ENCODE data around the gene ADNP.
"Not testable (repeated sequence)": the region's sequence is repeated elsewhere in the genome, so short reads cannot be mapped to it uniquely, and the experiment has no call there.

The ADNP gene

DNA sequence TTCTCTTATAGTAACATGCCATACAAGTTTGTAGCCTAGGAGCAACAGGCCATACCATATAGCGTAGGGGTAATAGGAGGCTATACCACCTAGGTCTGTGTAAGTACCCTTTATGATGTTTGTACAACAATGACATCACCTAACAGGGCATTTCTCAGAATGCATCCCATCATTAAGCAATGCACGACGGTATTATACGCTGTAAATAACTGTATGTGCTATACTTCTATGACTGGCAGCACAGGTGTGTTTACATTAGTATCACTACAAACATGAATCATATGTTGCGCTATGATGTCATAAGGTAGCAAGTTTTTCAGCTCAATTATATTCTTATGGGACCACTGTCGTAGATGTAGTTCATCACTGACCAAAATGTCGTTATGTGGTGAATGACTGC lies 31.0 kb downstream of the ADNP start:
- DNase-seq: no peak

DNA sequence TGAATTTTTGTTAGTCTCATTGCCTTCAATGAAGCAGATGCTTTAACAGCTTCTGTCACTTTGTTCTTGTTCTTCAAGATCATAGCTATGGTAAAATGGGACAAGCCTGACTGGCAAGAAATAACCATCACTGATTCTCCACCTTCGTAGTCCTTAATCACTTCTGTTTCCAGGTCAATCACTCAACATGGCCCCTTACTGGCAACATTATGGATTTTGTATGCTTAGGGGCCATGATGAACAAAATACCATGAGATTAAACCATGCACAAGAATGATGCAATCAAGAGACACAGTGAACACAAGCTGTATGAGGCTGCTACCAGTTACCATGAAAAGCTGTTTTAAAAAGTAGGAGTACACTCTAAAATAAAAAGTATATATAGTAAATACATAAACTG lies 32.8 kb downstream of the ADNP start:
- no peak for DNase-seq

DNA sequence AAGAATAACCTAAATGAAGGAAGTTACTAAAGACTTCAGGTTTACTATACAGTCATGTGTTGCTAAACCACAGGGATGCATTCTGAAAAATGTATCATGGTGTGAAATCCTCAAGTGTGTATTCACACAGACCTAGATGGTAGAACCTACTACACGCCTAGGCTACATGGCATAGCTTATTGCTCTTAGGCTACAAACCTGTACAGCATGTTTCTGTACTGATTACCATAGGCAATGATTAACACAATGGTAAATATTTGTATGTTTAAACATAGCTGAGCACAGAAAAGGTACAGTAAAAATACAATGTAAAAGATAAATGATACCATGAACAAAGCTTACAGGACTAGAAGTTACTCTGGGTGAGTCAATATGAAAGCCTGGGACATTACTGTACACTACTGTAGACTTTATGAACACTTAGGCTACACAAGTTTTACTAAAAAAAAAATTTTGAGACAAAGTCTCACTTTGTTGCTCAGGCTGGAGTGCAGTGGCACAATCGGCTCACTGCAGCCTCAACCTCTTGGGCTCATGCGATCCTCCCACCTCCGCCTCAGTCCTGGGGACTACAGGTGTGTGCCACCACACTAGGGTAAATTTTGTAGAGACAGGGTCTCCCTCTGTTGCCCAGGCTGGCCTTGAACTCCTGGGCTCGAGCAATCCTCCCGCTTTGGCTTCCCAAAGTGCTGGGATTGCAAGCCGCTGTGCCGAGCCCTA lies 36.0 kb downstream of the ADNP start:
- no peak for DNase-seq

DNA sequence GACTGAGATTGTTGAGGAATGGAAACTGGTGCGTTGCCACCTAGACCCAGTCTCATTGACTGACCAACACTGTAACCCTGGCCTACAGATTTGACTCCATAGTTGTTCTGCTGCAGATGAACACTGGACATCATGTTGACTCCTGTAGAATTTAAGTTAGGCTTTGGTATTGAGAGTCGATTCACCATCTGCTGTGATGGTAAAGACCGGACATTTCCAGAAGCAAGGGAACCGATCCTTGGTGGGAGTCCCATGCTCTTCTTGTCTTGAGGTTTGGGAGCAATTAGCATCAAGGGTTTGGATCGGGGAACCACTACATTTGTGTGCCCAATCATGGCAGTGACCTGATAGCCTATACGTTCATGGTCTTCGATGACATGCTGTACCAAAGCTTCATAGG lies 37.6 kb downstream of the ADNP start:
- no peak for DNase-seq

DNA sequence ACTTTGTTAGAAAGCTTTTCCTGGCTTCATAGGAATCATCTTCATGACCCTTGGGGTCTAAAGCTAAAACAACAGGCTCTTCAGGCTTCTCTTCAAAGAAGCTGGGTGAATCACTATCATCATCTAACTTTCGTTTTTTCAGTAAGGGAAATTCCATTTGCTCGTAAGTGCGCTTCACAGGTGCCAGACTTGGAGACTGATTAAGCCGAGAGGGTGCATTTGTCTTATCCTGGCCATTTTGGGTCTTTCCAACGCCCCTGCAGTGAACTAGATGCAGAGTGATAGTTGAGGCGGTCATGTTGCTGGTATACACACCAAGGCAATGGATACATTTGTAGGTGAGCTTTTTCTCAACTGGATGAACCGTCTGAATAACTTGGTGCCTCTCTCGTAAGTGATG lies 38.8 kb downstream of the ADNP start:
- DNase-seq: no peak

DNA sequence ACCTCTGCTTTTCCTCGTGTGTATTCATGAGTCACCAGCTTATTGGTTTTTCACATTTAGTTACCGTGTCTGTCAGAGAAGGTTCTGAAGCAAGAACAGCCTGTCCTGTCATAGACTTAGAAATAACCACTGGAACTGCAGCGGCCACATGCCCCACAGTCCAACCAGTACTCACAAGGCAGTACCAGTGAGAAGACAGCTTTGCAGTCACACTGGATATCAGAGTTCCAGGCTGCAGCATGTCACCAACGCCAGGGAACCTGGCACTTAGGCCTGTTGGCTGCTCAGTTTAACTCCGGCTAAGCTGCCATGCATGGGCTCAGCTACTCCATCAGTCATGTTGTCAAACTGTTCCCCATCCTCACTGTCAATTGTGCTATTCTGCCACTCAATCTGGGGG lies 40.1 kb downstream of the ADNP start:
- DNase-seq: no peak

DNA sequence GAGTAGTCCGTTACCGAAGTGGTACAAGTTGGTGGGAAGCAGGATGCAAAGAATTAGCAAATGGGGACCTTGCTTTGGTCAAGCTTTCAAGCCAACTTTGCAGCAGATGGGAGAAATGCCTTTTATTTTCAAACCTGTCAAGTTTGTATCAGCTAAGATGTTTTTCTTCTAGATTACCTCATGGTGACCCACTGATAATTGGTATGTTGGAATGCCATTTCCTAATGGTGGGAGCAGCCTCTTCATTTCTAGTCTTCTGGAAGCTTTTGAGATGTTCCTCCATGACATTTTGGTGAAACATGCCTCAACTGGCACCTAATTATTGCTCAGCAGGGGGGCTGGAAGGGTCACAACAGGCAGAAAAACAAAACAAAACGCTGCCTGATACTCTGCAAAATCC lies 43.7 kb downstream of the ADNP start:
- DNase-seq: no peak

DNA sequence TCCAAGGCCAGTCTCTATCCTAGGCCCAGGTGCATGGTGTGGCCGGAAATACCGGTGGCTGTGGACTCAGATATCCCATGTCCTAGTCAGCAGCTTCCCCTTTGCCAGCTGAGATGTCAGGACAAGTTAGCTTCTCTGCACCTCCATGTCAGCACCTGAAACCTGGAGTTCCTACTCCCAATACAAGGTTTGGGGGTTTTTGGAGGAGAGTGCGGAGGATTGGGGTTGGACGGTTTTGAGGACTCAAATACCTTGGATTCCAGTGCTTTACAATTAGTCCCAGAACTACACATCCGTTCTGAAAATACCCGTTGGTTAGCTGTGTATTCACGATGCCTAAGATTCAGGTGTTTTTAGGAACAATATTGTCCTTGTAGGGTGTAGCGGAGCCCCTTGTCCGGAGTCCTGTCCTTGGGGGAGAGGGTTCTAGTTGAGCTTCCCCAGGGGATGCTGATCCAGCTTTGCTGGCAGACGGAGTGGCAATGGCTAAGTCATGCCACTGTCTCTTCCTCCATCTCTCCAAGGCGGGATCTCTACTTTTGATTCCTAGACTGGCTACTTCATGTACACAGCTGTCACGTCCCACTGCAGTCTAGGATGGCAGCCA lies 45.0 kb downstream of the ADNP start:
- no peak for DNase-seq

DNA sequence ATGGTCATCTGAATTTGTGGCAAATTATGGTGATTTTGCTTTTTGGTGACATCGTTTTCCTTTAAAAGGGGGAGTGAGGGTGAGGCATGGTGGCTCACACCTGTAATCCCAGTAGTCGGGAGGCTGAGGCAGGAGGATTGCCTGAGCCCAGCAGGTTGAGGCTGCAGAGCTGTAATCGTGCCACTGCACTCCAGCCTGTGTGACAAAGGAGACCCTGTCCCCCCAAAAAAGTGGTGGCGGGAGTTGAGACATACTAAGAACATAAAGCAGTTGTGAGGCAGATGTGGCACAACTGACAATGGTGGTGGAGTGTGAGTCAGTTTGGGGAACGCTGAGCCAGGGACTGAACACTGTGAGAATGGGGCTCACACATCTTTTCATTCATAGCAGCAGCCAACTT lies 45.5 kb downstream of the ADNP start:
- no peak for DNase-seq

DNA sequence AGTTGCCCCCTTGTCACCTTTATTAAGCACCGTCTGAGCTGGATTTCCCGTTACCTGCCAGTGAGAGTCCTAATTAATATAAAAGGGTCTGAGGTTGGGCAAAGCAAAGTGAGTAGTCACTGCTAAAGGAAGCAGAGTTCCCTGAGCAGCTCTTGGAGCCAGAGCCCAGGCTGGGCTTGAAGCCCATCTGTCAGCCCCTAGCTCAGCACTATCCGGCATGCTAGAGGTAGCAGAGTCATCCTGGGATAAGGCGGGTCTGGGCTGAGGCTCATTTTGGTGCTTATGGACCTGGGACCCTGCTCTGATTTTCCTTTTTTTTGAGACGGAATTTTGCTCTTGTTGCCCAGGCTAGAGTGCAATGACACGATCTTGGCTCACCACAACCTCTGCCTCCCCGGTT lies 46.2 kb downstream of the ADNP start:
- no peak for DNase-seq

DNA sequence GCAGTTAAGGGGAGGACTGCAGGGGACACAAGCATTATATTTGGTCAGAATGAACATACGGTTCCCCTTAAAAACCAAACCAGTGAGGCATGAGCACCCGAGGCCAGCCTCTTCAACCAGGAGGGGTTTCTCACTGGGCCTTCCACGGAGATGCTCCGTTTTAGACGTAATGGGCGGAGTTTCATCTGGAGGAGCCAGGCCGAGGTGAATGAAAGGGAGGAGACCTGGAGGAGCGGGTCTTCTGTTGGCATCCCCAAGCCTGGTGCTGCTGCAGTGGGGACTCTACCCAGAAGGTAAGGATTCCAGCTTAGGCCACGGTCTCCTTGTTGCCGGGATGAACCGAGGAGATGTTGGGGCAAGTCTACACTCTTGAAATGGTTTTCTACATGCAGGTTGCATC lies 47.4 kb downstream of the ADNP start:
- DNase-seq: no peak

DNA sequence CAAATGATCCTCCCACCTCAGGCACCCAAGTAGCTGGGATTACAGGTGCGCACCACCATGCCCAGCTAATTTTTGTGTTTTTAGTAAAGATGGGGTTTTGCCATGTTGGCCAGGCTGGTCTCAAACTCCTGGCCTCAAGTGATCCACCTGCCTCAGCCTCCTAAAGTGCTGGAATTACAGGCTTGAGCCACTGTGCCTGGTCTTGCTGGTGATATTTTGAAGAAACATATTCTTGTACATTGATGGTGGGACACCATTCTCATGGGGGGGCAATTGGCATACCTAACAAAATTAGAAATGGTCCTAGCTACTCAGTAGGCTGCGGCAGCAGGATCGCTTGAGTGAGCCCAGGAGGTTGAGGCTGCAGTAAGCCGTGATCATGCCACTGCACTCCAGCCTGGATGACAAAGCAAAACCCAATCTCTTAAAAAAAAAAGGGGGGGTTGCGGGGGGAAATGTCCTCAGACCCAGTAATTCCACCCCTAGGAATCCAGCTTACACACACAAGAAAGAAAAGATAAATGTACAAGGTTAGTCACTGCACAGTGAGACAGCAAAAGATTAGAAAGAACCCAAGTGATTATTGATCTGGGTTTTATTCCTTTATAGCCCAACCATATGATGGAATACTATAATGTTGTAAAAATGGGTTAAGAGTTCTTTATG lies 49.3 kb downstream of the ADNP start:
- DNase-seq: not testable (repeated sequence)

DNA sequence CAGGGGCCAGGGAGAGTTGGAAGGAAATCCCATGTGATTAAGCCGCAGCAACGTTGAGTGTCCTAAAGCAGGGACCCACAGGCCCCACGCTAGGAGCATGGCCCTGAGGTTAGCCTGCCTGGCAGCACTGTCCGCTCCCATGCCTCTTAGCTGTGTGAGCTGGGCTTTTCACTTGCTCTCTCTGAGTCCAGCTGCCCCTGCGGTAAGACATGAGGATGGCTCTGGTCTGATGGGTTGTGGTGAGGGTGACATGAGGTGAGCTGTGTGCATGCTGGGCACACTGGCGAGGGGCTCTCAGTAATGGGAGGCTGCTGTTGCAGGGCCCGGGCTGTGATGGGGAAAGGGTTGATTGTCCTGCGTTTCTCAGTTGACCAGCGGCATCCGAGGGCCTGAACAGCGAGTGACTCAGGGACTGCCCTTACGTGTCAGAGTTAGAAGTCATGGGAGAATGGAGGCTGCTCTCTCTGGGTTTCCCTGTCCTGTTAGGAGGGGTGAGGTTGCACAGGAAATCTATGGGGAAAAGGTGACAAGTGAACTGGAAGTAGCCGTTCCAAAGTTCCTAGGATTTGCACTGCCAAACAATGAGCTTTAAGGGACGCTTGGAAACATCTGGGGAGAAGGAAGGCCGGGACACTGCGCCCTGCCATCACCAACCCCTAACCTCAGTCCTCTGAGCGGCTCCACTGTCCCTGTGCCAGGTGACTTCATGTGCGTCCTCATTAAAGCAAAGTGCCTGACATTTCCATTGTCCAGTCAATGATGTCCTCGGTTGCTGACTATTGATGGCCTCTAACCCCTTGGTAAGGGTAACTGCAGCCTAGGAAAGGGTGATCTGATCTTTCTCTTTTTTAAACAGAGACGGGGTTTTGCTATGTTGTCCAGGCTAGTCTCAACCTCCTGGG lies 51.3 kb downstream of the ADNP start:
- no peak for DNase-seq

DNA sequence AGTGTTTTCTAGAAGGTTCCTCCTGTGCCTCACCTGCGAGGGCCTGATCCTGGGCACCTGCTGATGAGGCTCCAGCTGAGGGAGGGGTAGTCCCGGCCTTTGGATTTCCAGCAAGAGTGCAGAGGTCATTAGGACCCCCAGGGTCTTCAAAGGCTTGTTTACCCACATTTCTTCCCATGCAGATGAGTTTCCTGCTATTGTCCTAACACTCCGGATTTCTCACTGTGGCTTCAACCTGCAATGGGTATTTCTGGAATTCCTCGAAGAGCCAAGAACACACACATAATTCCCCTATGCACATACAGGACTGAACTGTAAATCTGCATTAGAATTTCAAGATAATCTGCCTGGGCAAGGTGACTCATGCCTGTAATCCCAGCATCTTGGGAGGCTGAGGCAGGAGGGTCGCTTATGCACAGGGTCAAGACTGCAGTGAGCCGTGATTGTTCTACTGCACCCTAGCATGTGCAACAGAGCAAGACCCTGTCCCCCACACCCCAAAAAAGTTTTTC lies 53.9 kb downstream of the ADNP start:
- DNase-seq: no peak

DNA sequence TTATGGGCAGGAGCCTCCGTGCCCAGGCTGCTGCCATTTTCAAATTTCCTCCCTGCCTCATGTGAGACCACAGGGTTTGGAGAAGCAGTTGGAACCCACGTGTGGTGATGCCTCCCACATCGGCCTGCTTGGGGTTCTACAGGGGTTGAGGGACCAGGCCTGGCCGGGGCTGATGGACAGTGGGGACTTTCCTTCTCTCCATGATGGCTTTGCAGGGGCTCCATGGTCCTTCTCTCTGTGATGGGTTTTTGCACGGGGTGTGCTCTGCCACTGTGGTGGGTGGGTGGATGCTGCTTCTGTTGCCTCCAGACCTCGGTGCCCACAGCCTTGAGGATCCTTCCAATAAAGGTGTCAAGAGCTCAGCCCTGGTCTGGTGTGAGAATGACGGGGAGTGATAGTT lies 54.4 kb downstream of the ADNP start:
- no peak for DNase-seq

DNA sequence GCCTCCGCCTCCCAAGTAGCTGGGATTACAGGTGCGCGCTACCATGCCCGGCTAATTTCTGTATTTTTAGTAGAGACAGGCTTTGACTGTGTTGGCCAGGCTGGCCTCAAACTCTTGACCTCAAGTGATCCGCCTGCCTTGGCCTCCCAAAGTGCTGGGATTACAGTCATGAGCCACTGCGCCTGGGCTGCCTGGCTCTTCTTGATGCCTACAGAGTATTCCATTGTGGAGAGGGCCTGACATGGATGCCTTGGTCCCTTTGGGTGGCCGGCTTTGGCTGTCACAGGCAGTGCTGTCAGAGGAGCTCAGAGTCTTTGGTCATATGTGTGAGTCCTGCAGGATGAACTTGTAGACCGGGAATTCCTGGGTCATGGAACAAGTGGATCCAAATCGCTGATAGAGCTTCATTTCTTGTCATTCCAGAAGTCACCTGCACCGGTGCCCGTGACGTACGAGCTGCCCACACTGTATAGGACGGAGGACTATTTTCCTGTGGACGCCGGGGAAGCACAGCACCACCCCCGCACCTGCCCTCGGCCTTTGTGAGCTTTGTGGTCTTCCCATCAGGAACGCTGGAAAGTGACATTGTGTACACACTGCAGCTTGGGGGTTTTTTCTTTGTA lies 55.1 kb downstream of the ADNP start:
- DNase-seq: no peak

DNA sequence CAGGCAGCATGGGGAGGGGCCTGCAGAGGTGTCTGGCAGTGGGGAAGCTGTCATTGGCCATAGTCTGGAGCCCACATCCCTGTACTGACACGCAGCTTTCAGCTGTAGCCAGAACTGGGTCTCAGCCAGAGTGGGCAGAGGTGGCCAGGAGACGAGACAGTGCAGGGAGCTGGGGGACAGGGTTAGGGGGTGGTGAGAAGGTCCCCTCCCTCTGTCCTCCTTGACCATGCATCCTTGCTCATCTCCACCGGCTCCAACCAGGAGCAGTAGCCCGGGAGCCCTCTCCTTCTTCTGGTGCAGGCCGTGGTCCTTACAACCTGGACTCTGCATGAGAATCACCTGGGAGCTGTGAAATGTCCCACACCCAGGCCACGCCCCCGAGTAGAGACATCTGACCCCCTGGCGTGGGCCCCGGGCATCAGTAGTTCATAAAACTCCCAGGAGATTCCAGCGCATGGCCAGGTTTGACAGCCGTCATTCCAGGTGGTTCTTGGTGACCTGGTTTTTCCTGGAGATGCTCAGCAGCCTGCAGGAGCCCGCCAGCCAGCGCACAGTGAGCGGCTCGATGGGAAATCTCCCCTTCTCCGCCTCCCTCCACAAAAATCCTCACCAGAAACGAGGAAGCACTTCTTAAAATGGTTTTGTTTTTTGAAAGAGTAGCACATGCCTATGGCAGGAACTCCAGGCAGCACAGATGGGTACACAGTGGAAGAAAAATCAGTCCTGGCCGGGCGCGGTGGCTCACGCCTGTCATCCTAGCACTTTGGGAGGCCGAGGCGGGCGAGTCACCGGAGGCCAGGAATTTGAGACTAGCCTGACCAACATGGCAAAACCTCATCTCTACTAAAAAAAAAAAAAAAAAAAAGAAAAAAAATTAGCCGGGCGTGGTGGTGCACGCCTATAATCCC lies 56.2 kb downstream of the ADNP start:
- no peak for DNase-seq

DNA sequence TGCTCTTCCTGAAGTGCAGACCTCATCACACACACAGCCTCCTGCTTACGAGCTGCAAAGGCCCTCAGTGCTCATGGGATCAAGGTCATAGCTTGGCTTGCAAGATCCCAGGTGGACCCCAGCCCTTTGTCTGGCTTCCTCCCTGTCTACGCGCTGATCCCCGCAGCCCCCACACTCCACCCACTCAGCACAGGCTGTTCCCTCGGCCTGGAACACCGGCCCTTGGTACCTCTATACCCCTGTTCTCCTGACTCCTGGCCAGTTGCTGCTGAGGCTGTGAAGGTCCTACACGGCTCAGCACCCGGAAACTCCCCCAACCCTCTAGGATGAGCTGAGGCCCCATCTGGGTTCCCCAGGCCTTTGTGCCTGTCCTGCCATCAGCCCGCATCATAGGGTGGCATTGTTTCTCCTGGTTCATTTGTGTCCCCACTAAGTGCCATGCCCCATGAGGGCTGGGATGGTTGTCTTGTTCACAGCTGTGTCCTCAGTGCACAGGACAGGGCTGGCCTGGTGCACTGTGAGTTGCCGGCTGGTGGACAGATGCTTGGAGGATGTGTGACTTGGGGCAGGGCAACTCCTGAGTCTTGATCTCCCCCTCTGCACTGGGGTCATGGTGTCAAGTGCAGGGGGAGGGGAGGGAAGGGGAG lies 57.0 kb downstream of the ADNP start:
- DNase-seq: no peak

DNA sequence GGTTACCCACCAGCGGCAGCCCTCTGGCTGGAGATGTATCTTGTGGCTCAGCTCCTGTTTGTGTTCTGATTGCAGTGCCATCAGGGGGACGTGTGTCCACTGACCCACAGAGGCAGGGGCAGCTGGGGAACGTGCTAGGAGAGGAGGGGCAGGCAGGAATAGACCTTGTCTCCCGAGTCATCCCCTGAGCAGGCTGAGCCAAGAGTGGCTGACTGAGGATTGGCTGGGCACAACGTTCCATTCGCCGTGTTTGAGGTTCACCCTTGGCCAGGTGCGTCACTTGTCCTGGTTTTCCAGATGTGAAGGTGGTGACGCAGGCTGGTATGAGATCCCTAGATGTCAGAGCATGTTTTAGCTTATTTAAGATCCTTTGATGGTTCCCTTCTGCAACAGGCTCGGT lies 57.7 kb downstream of the ADNP start:
- no peak for DNase-seq

DNA sequence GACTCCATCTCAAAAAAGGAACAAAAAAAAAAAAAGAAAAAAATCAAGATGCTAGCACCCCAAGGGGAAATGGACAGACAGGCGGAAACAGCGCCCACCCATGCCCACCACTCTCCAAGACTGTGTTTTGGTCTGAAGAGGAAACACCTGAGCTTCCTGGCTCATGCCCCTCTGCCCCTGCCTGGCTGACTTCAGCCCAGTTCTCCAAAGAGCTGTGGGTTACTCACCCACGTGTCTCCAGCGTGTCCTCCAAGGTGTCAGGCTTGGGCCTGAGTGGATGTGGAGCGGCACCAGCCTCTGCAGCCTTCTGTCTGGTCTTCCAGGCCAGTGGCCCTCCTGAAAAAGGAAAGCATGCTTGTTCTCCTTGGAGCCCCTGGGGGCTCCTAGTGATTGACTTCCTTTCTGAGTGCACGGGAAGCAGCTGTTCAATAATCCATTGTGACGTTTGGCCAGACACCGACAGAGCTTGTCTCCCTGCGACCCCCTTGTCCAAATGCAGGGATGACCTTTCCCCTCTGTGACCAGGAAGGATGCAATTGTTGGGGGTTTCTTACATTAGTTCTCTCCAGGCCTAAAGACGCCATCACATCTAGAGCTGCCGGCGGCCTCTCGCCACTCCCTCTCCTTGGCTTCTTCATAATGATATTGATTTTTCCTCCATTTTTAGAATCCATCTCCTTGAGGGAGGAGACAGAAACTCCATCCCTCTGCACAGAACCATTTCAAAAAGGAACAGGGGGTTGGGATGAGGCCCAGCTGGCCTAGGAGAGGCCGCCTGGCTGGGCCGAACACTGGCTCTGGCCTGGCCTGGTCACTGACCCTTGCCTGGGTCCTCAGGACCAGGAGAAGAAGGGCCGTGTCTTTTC lies 58.4 kb downstream of the ADNP start:
- DNase-seq: no peak
